Choroid plexus epithelial cell (primary cell): Measurements from ENCODE around the gene DNAJC8.

Experiments
- DNase-seq: peaks from one replicate; pipeline ENCODE4 v3.0.0-alpha.2; 2010; ENCODE audit warnings: low read depth
- H3K4me3 ChIP-seq: 2 replicates; pipeline ENCODE4 v1.5.1; 2011; ENCODE audit warnings: low read depth, mild to moderate bottlenecking, control low read depth, low read length, moderate library complexity
- CTCF ChIP-seq: conservative IDR thresholded peaks from 2 replicates; pipeline ENCODE4 v1.5.1; 2011; ENCODE audit warnings: low read depth, mild to moderate bottlenecking, control low read depth, inconsistent platforms, low read length, moderate library complexity

Gene DNAJC8

GRCh38 chr1:28208818-28209441 lies 23.9 kb downstream of the DNAJC8 start:
- no peak overlapping the region for H3K4me3 ChIP-seq
- peak; percentile 90 for TF ChIP-seq CTCF
- DNase-seq: peak; percentile 87

GRCh38 chr1:28205243-28205642 lies 27.6 kb downstream of the DNAJC8 start:
- no peak for TF ChIP-seq CTCF
- no peak for DNase-seq
- H3K4me3 ChIP-seq: no peak overlapping the region

GRCh38 chr1:28200234-28200873 lies 32.5 kb downstream of the DNAJC8 start:
- no peak for DNase-seq
- TF ChIP-seq CTCF: no peak
- H3K4me3 ChIP-seq: no peak overlapping the region

GRCh38 chr1:28199328-28200233 lies 33.2 kb downstream of the DNAJC8 start:
- DNase-seq: no peak
- no peak for TF ChIP-seq CTCF
- no peak overlapping the region for H3K4me3 ChIP-seq

- DNase-seq: no peak
- no peak overlapping the region for H3K4me3 ChIP-seq
- no peak for TF ChIP-seq CTCF
Observed at GRCh38 chr1:28197682-28198415, 35.0 kb downstream of the DNAJC8 start.

- no peak for TF ChIP-seq CTCF
- H3K4me3 ChIP-seq: no peak overlapping the region
- DNase-seq: no peak
Observed at GRCh38 chr1:28196330-28196729, 36.5 kb downstream of the DNAJC8 start.
